Activated CD8-positive, alpha-beta T cell treated with anti-CD3 and anti-CD28 coated beads for 36 hours (primary cell): ENCODE results near the gene FAM83D. TPM values are rescaled to one million over a fixed set of nuclear protein-coding genes. Genes with fewer than 3 reads are reported as not detected.
A peak's percentile ranks its signal among the peaks of the same experiment; 100 is the strongest.

Experiments
- ATAC-seq: fragments of 200-7000 bp; cut with Tn5 transposase; one replicate; pipeline ENCODE4 v1.10.0; 2021; ENCODE audit warnings: mild to moderate bottlenecking, moderate library complexity
- CTCF ChIA-PET: fragments of 350-600 bp; sonication (Branson Sonifier 250); formaldehyde crosslinking; loops from one replicate; lab custom pipeline; 2021; ENCODE audit warnings: antibody characterized with exemption; lab: Charles Lee
- POLR2A ChIA-PET: fragments of 350-600 bp; sonication (Branson Sonifier 250); formaldehyde crosslinking; loops from one replicate; lab custom pipeline; 2021; ENCODE audit warnings: antibody characterized with exemption; lab: Charles Lee
- DNase-seq: peaks from one replicate; pipeline ENCODE4 v3.0.0-alpha.2; 2020
- H3K27ac Mint-ChIP-seq: one replicate; pipeline ENCODE4 v1.8.0; 2021; ENCODE audit warnings: mild to moderate bottlenecking, mixed read lengths
- H3K27me3 Mint-ChIP-seq: one replicate; pipeline ENCODE4 v1.8.0; 2021; ENCODE audit warnings: mixed read lengths
- H3K36me3 Mint-ChIP-seq: one replicate; pipeline ENCODE4 v1.8.0; 2021; ENCODE audit warnings: low read depth, mixed read lengths
- H3K4me1 Mint-ChIP-seq: one replicate; pipeline ENCODE4 v1.8.0; 2021; ENCODE audit warnings: low read depth, mixed read lengths
- H3K4me3 Mint-ChIP-seq: one replicate; pipeline ENCODE4 v1.8.0; 2021; ENCODE audit warnings: mild to moderate bottlenecking, moderate library complexity, mixed read lengths
- H3K9me3 Mint-ChIP-seq: one replicate; pipeline ENCODE4 v1.8.0; 2021; ENCODE audit warnings: mixed read lengths
- CTCF ChIP-seq: fragments of 200-600 bp; IDR thresholded peaks from one replicate; pipeline ENCODE4 v1.8.0; 2022; ENCODE audit warnings: antibody characterized with exemption, mild to moderate bottlenecking
- intact Hi-C: fragments of 100-400 bp; cut with micrococcal nuclease; formaldehyde crosslinking; loops from one replicate; pipeline ENCODE4 v1.10.0; 2022
- total RNA-seq, 2 experiments: library from RNA; stranded (reverse); gene quantifications; one replicate each; pipeline ENCODE4 v1.2.3, GENCODE V29; 2021

Gene FAM83D
- total RNA-seq, 2 experiments from 2014 or later = 12.6 to 13.8 TPM

- Mint-ChIP-seq H3K27ac (no peak overlapping the region), H3K9me3 (no peaks in the 10 kb centered on the region), H3K36me3 (peaks cover 22% of the 10 kb centered on the region), H3K4me1 (peaks cover 59% of the 10 kb centered on the region), H3K4me3 (no peak overlapping the region), H3K27me3 (no peaks in the 10 kb centered on the region)
- intact Hi-C loops = no loop called here
- ATAC-seq (no peak), DNase-seq (no peak)
- TF ChIP-seq CTCF = no peak
- ChIA-PET POLR2A (interaction anchor here (0.7 kb wide), 1 partner anchor 12 kb away, joined by 3 read pairs; no protein-coding TSS in a partner anchor), CTCF (no interaction called here)
Measured at GRCh38 chr20:38885357-38885756, 40.9 kb upstream of the FAM83D start.

- Mint-ChIP-seq H3K27me3 (no peaks in the 10 kb centered on the region), H3K9me3 (no peaks in the 10 kb centered on the region), H3K27ac (no peak overlapping the region), H3K36me3 (peaks cover 17% of the 10 kb centered on the region), H3K4me1 (peaks cover 54% of the 10 kb centered on the region), H3K4me3 (no peak overlapping the region)
- no peak for ATAC-seq
- no peak for TF ChIP-seq CTCF
- DNase-seq = no peak
- ChIA-PET CTCF (interaction anchor here (0.9 to 1.7 kb wide), 2 partner anchors 98 to 138 kb away, joined by 3 to 4 read pairs; no protein-coding TSS in a partner anchor), POLR2A (interaction anchor here (0.8 kb wide), 1 partner anchor 16 kb away, joined by 3 read pairs; no protein-coding TSS in a partner anchor)
- intact Hi-C loops = no loop called here
Measured at GRCh38 chr20:38888059-38888831, 38.0 kb upstream of the FAM83D start.

GRCh38 chr20:38889050-38889449 is 37.2 kb upstream of the FAM83D start:
- Mint-ChIP-seq H3K4me3 (no peak overlapping the region), H3K4me1 (peaks cover 57% of the 10 kb centered on the region), H3K27ac (peak overlapping the region; percentile 30), H3K9me3 (no peaks in the 10 kb centered on the region), H3K27me3 (no peaks in the 10 kb centered on the region), H3K36me3 (peaks cover 20% of the 10 kb centered on the region)
- ATAC-seq (no peak), DNase-seq (no peak)
- POLR2A ChIA-PET = interaction anchor here (1.0 kb wide), 1 partner anchor 13 kb away, joined by 4 read pairs; no protein-coding TSS in a partner anchor
- CTCF ChIA-PET = no interaction called here
- intact Hi-C loops = no loop called here
- TF ChIP-seq CTCF = no peak

GRCh38 chr20:38889792-38890496 is 36.3 kb upstream of the FAM83D start:
- intact Hi-C loops = loop anchor here (5.0 to 10.0 kb wide), 2 partner anchors 83 to 225 kb away; partner anchors contain the start of gene PPP1R16B
- ATAC-seq (no peak), DNase-seq (no peak)
- H3K4me1 Mint-ChIP-seq = peaks cover 60% of the 10 kb centered on the region
- ChIA-PET POLR2A (interaction anchor here (1.0 to 1.1 kb wide), 2 partner anchors 14 to 58 kb away, joined by 3 to 4 read pairs; no protein-coding TSS in a partner anchor), CTCF (interaction anchor here (0.8 to 6.3 kb wide), 2 partner anchors 83 to 97 kb away, joined by 3 to 48 read pairs; partner anchors contain the start of gene PPP1R16B)
- H3K27me3 Mint-ChIP-seq = no peaks in the 10 kb centered on the region
- peaks cover 22% of the 10 kb centered on the region for H3K36me3 Mint-ChIP-seq
- H3K4me3 Mint-ChIP-seq = no peak overlapping the region
- H3K27ac Mint-ChIP-seq = peak overlapping the region; percentile 86
- no peak for TF ChIP-seq CTCF
- no peaks in the 10 kb centered on the region for H3K9me3 Mint-ChIP-seq
